NCI-H1930 (cell line): ENCODE data around the gene CST6.
"Not testable (repeated sequence)": the region's sequence is repeated elsewhere in the genome, so short reads cannot be mapped to it uniquely, and the experiment has no call there.

ENCODE experiments used
- DNase-seq, 2 experiments: peaks; one replicate each; lab custom pipeline; 2025; lab: John Stamatoyannopoulos, UW

CST6 gene

GRCh38 chr11:65987336-65987735 is 24.5 kb upstream of the CST6 start:
- DNase-seq, result no peak

GRCh38 chr11:65988791-65989592 is 22.8 kb upstream of the CST6 start:
- peak; percentile 78 to 82 for DNase-seq

GRCh38 chr11:65992056-65992455 is 19.8 kb upstream of the CST6 start:
- no peak for DNase-seq

DNA sequence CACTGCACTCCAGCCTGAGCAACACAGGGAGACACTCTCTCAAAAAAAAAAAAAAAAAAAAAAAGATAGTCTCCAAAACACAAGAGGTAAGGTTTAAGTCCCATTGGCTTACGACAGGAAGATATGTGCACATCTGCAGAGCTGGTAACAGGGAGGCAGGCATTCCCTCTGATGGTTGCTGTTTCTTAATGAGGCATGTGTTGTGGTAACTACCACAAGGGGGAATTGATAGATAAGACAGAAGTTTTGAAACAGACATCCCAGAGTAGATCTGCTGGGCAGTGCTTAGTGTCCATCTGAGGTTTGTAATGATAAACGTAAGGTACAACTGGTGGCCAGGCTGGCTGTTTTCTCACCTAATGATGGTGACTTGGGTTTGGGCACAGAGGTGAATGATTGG is 14.5 kb upstream of the CST6 start:
- no peak for DNase-seq

DNA sequence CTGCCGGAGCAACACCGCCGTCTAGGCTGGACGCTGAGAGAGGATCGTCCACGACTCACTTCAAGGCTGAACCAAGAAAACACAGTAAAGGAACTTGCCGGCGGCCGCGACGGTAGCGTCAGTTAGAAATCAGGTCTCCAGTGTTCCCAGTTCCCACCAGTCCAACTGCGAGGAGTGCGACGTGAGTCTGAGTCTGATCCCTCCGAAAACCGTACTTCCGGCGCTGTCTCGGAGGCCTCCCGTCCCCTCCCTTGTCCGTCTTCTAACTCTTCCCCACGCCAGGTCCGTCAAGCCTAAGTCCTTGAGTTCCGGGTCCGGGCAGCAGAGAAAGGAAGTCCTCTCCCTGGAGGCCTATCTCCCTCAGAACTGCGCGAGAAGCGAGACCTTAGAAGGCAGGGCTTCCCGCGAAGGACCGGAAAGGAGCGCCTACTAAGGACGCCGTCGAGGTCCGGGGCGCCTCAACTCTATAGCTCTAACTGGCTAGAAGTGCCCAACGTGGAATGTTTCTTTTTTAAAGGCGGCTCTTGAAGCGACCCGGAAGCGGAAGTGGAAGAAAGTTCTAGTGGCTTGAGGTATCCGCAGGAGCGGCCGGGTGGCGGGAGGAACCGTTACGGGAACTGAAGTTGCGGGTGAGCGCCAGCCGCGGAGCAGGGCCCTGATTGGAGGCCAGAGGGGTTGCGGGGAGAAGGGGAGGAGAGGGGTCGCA is 9.7 kb upstream of the CST6 start, which contains the start of the genes BANF1 and EIF1AD:
TSS of gene BANF1 (plus strand) at position 562 of the 706 bp plus-strand sequence. CDS start 748 bp downstream, outside the sequence.
TSS of gene EIF1AD (minus strand) at position 216 of the 706 bp plus-strand sequence. CDS start 1,768 bp downstream, outside the sequence.
- DNase-seq, result peak; percentile 92 to 96

- DNase-seq, result no peak
Measured at GRCh38 chr11:66002648-66003225, 9.1 kb upstream of the CST6 start.

DNA sequence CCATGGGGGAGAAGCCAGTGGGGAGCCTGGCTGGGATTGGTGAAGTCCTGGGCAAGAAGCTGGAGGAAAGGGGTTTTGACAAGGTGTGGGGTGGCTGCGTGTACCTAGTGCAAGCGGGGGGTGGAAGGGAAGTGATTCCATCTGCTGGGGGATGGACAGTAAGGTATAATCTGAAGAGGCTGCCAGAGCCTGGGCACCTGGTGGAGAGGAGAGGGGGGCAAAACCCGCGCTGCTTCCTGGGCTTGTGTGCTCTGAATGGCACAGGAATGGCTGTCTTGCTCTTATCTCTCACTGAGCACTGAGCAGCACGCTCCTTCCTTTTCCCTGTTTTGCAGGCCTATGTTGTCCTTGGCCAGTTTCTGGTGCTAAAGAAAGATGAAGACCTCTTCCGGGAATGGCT is 8.5 kb upstream of the CST6 start:
- no peak for DNase-seq

- no peak for DNase-seq
Measured at GRCh38 chr11:66004186-66004585, 7.6 kb upstream of the CST6 start.

- no peak for DNase-seq
Measured at GRCh38 chr11:66006134-66006890, 5.5 kb upstream of the CST6 start.

DNA sequence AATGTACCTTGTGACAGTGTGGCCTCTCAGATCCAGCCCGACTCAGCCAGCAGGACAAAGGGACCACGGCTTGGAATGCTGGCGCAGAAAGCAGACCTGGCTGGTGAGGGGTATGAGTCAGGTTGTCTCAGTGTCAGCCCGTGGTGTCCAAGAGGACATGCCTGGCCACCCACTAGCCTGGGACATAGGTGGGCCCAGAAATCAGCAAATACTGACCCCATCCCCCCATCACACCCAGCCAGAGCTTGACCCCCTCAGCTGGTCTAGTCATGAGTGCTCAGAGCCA is 5.0 kb upstream of the CST6 start:
- no peak for DNase-seq

GRCh38 chr11:66007201-66007634 is 4.6 kb upstream of the CST6 start:
- no peak for DNase-seq

DNA sequence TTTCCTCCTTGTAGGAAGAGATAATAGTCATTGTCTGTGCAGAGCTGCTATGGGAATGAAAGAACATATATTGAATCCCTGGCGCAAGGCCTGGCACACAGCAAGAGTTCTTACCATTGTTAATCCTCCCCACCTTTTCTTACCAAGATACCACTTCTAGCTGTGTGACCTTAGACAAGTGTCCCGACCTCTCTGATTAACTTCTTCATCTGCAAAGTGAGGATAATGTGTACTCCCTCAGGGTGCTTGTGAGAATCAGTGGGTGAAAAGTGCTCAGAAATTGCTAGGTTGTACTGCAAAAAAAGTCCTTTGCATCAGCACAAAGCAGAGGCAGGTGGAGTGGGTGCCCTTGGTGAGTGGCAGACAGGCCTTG is 3.7 kb upstream of the CST6 start:
- no peak for DNase-seq

DNA sequence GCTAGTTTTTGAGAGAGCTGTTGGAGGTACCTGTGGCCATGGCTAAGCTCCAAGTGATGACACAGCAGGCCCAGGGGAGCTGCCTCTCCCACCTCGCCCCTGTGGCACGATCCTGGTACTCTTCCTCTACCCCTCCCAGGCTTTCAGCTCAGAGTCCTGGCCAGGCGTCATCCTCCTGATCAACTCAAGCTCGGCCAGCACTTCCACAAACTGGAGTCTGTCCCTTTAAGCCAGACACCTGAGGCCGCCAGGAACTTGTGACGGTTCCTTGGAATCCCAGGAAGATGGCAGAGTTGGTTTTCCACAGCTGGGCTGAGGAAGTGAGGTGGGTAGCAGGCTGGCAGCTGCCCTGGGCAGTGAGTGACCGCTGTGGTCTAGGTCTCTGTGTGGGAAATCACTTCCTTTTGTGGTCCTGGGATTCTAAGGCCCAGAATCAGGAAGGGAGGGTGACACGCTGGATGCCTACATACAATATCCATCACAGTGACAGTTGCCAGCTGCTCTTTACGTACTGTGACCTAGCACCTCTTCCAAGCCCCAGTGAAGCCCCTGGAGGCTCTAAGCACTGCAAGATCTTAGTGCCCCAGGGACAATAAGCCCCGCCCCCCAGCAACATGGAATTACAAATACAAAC is 3.2 kb upstream of the CST6 start:
- DNase-seq, result no peak

- not testable (repeated sequence) for DNase-seq
Measured at GRCh38 chr11:66010036-66010435, 1.8 kb upstream of the CST6 start.

- no peak for DNase-seq
Measured at GRCh38 chr11:66011239-66011784, 496 bp upstream of the CST6 start.

DNA sequence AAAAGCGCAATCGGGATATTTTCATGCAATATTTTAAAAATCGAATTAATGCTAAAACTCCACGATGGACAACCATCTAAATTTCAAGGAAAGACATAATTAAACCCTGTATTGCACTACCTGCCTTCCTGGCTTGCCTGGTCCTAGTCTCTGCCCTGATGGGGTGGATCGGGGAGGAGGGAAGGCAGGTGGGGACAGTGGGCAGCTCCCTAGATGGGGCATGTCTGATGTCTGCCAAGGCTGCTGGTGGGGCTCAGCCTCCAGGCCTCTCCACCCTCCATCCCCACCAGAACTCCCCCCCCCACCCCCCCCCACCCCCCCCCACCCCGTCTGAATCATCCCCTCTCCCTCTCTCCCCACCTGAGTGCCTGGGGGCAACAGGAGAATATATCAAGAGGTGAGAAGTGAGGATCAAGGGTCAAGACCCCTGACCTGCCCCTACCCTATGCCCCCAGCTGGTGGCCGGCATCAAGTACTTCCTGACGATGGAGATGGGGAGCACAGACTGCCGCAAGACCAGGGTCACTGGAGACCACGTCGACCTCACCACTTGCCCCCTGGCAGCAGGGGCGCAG is 650 bp downstream of the CST6 start:
- DNase-seq, result no peak

- DNase-seq, result no peak
Measured at GRCh38 chr11:66012946-66013761, 1.3 kb downstream of the CST6 start.

GRCh38 chr11:66013762-66014100 is 1.9 kb downstream of the CST6 start:
- no peak for DNase-seq

GRCh38 chr11:66014804-66015453 is 3.1 kb downstream of the CST6 start:
- DNase-seq, result no peak

GRCh38 chr11:66015454-66015881 is 3.7 kb downstream of the CST6 start:
- DNase-seq, result no peak
